Skeletal muscle satellite cell (primary cell): ENCODE data around the gene NIPAL4.
A peak's percentile ranks its signal among the peaks of the same experiment; 100 is the strongest.

ENCODE experiments used
- H3K27me3 ChIP-seq: 2 replicates; pipeline ENCODE4 v1.7.0; 2013; ENCODE audit warnings: low read length; ENCODE audit not compliant: control insufficient read depth, insufficient read depth
- H3K36me3 ChIP-seq: 2 replicates; pipeline ENCODE4 v1.7.0; 2013; ENCODE audit warnings: mild to moderate bottlenecking, control low read depth, low read length; ENCODE audit not compliant: insufficient read depth
- H3K4me1 ChIP-seq: 2 replicates; pipeline ENCODE4 v1.7.0; 2013; ENCODE audit warnings: low read length; ENCODE audit not compliant: control insufficient read depth, insufficient read depth
- H3K4me2 ChIP-seq: 2 replicates; pipeline ENCODE4 v1.7.0; 2013; ENCODE audit warnings: mild to moderate bottlenecking, low read length
- H3K4me3 ChIP-seq: 2 replicates; pipeline ENCODE4 v1.7.0; 2013; ENCODE audit warnings: low read length
- H3K9ac ChIP-seq: 2 replicates; pipeline ENCODE4 v1.7.0; 2013; ENCODE audit warnings: mild to moderate bottlenecking, low read depth, low read length, moderate library complexity
- H3K9me3 ChIP-seq: replicated peaks from 2 replicates; pipeline ENCODE4 v1.7.0; 2013; ENCODE audit warnings: mild to moderate bottlenecking, control low read depth, low read length

NIPAL4 gene

DNA sequence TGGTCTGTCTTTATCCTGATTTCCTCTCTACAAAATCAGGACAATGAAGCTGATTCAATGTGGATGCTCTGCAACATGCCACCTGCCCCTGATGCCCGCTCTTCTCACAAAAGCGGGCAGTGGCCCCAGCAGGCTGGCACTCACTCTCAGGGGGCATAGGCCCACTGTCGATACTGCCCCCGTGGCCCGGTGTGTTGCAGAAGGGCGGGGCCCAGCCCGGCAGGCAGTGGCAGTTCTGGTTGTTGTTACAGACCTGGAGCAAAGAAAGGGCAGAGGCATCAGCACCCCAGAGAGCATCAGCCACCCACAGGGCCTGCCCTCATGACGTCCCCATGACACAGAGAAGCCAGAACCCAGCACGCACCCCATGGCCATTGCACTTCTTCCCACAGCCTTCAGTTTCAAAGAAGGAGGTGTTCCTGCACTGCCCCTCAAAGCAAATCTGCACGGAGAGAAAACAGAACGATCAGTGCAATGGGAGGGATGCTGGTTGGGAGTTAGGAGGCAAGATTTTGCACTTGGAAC is 31.5 kb downstream of the NIPAL4 start:
- Histone ChIP-seq H3K36me3 (peaks cover 73% of the 10 kb centered on the region), H3K4me1 (no peaks in the 10 kb centered on the region), H3K9me3 (no peaks in the 10 kb centered on the region), H3K4me3 (no peak overlapping the region), H3K27me3 (no peaks in the 10 kb centered on the region), H3K9ac (no peak overlapping the region), H3K4me2 (no peak overlapping the region)

DNA sequence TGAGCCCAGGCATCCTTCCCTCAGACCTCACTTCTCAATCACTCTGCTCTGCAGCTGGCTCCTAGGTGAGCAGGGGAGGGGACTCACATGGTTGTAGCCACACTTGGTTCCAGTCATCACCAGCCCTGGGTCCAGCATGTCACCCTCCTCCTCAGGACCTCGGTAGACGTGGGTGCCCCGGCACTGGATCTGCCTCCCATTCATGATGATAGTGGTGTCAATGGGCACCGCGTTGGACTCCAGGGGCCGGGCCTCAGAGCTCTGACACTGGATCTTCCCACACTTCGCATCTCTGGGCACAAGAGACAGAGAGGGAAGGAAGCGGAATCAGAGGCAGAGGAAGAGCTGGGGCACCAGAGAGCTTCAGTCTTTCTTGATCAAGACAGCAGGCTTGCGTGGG is 32.9 kb downstream of the NIPAL4 start:
- Histone ChIP-seq H3K9me3 (no peaks in the 10 kb centered on the region), H3K4me2 (no peak overlapping the region), H3K4me3 (no peak overlapping the region), H3K27me3 (no peaks in the 10 kb centered on the region), H3K9ac (no peak overlapping the region), H3K4me1 (no peaks in the 10 kb centered on the region), H3K36me3 (peaks cover 74% of the 10 kb centered on the region)

DNA sequence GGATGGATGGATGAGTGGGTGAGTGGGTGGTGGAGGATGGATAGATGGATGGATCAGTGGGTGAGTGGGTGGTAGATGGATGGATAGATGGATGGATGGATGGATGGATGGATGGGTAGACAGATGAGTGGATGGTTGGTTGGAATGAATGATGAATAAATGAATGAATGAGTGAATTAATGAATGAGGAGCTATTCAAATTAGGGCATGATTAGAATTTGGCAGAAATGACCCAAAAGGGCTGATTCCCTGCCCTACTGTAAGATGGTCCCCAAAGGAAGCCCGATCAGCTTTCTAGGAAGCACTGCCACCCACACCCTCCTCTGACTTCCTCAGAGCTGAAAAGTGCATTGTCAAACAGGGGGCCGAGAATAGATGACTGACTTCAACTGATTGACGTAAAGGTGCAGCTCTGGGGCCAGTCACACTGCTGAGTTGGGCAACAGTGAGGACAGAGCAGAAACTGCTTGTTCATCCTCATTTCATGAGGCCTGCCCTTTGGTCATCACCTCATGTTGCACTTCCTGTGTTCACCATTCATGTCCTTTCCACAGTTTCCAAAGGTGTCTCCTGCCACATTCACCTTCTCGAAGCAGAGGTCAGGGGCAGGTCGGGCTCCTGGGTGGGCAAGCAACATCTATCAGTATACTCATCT is 34.3 kb downstream of the NIPAL4 start:
- no peaks in the 10 kb centered on the region for H3K9me3 ChIP-seq
- H3K27me3 ChIP-seq: no peaks in the 10 kb centered on the region
- H3K36me3 ChIP-seq: peaks cover 66% of the 10 kb centered on the region
- H3K9ac ChIP-seq: no peak overlapping the region
- no peak overlapping the region for H3K4me3 ChIP-seq
- H3K4me1 ChIP-seq: no peaks in the 10 kb centered on the region
- no peak overlapping the region for H3K4me2 ChIP-seq

DNA sequence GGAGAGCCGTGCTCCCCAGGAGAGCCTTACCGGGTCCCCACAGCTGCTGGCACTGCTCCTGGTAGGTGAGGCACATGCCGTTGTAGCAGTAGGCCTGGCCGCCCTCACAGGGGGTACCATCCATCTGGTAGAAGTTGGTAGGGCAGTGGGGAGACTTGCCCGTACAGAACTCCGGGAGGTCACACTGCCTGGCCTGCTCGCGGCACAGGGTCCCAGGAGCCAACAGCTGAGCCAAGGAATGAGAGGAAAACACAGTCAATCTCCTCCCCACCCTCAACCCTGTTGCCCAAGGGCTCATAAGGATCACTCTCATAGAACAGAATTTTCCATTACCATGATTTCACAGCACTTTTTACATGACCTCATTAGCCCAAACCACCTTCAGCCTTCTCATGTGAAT is 36.9 kb downstream of the NIPAL4 start:
- Histone ChIP-seq H3K9me3 (no peaks in the 10 kb centered on the region), H3K4me3 (no peak overlapping the region), H3K4me1 (no peaks in the 10 kb centered on the region), H3K9ac (no peak overlapping the region), H3K4me2 (no peak overlapping the region), H3K27me3 (no peaks in the 10 kb centered on the region), H3K36me3 (peaks cover 58% of the 10 kb centered on the region)

DNA sequence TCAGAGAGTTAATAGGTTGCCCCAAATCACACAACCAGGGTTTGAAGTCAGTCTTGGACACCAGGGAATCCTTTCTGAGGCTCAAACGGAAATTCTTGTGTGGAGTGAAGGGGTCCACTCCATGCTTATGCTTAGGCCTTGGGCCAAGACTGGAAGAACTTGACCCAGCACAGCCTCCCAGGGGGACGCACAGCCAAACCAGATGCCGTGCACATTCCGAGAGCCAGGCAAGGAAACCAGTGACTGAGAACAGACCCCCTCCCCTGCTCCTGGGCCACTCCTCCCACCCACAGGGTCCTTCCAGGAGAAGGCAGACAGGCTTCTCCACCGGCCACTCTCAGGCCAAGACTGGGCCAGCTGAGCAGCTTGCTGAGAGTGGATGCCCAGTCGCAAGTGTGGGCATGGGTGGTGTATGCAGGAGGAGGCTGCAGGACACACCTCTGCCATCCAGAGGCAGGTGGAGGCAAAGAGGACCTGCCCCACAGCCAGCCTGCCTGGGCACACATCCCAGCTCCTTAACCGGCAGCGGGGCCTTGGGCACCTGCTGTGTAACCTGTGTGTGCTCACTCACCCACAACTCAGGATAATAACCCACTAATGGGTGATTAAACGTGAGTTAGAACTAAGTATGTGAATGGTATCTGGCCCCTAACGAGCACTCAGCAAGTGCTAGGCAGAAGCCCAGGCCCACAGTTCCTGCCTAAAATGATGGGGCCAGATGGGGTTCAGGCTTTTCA is 38.0 kb downstream of the NIPAL4 start:
- Histone ChIP-seq H3K36me3 (peaks cover 55% of the 10 kb centered on the region), H3K4me3 (no peak overlapping the region), H3K4me1 (no peaks in the 10 kb centered on the region), H3K27me3 (no peaks in the 10 kb centered on the region), H3K4me2 (no peak overlapping the region), H3K9me3 (no peaks in the 10 kb centered on the region), H3K9ac (no peak overlapping the region)

DNA sequence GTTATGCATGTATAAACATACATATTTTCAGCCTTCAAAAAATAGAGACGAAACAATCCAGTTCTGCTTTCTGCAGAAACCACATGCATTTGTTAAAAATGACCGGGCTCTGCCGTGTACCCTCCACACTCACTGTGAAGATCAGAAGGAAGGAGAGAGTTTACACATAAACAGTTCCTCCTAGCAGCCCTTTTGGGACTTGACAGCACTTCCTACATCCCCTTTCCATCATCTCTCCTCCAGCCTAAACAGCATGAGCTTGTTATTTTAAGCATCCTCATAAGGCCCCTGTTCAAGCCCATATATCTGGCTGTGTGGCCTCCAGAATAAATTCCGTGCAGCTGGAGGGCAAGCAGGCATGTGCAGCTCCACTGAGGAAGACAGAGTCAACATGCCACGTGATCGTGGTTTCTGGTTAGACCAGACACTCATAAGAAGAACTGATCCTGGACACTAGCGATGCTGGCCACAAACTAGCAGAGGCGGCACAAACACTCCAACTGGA is 42.2 kb downstream of the NIPAL4 start:
- Histone ChIP-seq H3K4me2 (no peak overlapping the region), H3K9ac (no peak overlapping the region), H3K9me3 (no peaks in the 10 kb centered on the region), H3K27me3 (no peaks in the 10 kb centered on the region), H3K36me3 (peaks cover 43% of the 10 kb centered on the region), H3K4me3 (no peak overlapping the region), H3K4me1 (peaks cover 22% of the 10 kb centered on the region)

DNA sequence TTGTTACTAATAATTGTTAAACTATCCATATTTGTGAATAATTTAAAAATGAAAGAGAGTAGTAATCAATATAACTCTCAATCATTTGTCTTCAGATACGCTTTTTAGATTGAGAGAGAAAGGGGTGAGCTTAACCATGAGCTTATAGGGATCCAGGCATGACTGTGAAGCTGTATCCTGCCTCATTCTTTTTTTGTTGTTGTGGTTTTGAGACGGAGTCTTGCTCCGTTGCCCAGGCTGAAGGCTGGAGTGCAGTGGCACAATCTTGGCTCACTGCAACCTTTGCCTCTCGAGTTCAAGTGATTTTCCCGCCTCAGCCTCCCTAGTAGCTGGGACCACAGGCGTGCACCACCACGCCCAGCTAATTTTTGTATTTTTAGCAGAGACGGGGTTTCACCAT is 44.0 kb downstream of the NIPAL4 start:
- Histone ChIP-seq H3K27me3 (no peaks in the 10 kb centered on the region), H3K4me3 (no peak overlapping the region), H3K4me1 (peaks cover 34% of the 10 kb centered on the region), H3K4me2 (no peak overlapping the region), H3K36me3 (peaks cover 38% of the 10 kb centered on the region), H3K9me3 (no peaks in the 10 kb centered on the region), H3K9ac (no peak overlapping the region)

DNA sequence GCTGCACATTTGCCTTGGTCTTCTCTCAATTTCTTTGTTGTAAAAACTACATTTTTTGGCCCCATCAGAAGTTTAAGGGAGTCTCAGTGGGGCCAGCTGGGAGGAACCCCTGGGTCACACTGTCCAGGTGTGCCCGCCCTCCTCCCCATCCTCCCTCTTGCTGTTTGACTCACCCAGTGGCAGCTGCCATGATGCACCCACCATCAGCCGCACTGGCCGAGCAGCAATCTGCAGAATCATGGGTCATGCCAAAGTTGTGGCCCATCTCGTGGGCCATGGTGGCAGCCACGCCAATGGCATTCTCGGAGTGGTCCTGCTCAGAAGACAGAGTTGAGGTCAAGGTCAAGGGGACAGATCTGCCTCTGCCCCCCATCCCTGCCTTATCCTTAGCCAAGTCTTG is 45.5 kb downstream of the NIPAL4 start:
- Histone ChIP-seq H3K27me3 (no peaks in the 10 kb centered on the region), H3K36me3 (peaks cover 47% of the 10 kb centered on the region), H3K4me3 (no peak overlapping the region), H3K9me3 (no peaks in the 10 kb centered on the region), H3K9ac (peak overlapping the region; percentile 48), H3K4me1 (peaks cover 35% of the 10 kb centered on the region), H3K4me2 (peak overlapping the region; percentile 13)

DNA sequence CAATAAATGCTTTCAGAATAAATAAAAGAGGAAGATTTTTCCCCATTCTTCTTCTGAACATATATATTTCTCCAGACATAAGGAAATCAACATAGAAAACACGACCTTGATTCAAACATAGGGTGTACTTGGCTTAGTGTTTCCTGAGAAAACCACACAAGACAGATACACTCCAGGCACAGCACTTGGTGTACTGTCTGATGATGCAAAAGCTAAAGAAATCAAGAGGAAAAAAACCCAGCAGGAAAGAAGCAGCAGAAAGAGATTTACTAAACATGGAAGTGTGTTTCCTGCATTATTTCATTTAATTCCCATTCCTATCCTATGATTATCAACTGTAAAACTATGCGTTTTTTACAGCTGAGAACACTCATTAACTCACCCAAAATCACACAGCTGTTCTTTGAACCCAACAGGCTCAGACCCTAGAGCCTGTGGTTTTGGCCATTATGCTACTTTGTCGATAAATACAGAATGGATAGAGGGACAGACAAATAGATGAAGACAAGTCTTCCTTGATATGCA is 46.1 kb downstream of the NIPAL4 start:
- Histone ChIP-seq H3K36me3 (peaks cover 46% of the 10 kb centered on the region), H3K4me3 (no peak overlapping the region), H3K4me1 (peaks cover 42% of the 10 kb centered on the region), H3K9ac (peak overlapping the region; percentile 48), H3K9me3 (no peaks in the 10 kb centered on the region), H3K4me2 (peak overlapping the region; percentile 13), H3K27me3 (no peaks in the 10 kb centered on the region)

DNA sequence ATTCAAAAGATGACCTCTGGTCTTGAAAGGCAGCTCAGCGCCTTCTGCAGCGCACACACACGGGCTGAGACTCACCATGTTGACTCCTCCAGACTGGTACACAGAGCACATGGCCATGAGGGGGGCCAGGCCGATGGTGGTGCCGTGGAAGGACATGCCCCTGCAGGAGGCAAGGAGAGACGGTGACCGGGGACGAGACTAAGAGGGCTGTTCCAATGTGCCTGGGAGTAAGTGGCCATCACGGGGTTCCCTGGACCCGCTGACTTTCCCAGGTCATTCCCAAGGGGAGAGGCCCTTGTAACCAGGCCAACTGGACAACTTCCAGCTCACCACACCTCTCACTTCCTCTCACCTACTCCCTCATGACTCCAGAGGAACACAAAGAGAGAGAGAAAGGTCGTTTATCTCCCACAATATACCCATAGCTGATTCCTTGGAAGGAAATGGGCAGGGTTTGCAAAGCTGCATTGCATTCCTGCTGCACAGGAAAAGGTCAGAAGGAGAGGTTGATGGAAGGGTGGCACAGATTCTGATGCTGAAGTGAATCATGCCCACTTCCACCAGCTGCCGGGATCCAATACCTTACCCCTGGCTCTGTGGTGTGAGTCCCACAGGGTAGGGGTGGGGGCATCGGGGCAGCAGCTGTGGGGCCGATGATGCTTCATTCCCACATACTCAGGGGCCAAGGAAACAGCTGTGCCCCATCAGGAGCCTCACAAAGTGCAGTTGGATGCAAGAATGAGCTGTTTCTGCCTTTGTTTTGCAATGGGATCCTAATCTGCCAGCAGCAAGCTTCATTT is 47.2 kb downstream of the NIPAL4 start:
- Histone ChIP-seq H3K4me1 (peaks cover 51% of the 10 kb centered on the region), H3K36me3 (peaks cover 40% of the 10 kb centered on the region), H3K9me3 (no peaks in the 10 kb centered on the region), H3K4me3 (peak overlapping the region; percentile 12), H3K27me3 (no peaks in the 10 kb centered on the region), H3K4me2 (peak overlapping the region; percentile 50), H3K9ac (peak overlapping the region; percentile 44)

DNA sequence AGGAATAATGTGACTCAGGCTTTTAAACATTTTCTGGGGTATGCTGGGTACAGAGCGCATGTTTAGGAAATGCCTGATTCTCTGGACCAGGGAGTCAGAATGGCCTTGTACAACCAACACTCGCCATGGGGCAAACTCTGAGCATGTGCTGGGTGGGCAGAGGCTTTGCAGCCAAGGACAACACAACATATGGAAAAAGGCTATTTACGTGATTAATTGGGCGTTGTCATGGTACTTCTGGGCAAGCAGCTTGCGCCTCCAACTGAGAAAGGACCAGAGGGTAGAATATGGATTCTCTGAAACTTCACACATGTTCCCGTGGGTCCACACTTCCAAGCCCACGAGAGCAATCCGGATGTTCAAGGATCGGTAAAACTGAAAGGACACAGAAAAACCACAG is 49.1 kb downstream of the NIPAL4 start:
- Histone ChIP-seq H3K4me1 (peaks cover 62% of the 10 kb centered on the region), H3K36me3 (peaks cover 39% of the 10 kb centered on the region), H3K9me3 (no peaks in the 10 kb centered on the region), H3K4me2 (no peak overlapping the region), H3K27me3 (no peaks in the 10 kb centered on the region), H3K9ac (no peak overlapping the region), H3K4me3 (no peak overlapping the region)
